HG03135 (cell line): Measurements from ENCODE around the gene NME1.

Source experiments
- ATAC-seq: cut with Tn5 transposase; IDR thresholded peaks from one replicate; pipeline ENCODE4 v1.9.1; 2021; ENCODE audit warnings: mild to moderate bottlenecking, moderate library complexity; ENCODE audit not compliant: unreplicated experiment

The NME1 gene

GRCh38 chr17:51188271-51188833 is 35.0 kb downstream of the NME1 start:
- no peak for ATAC-seq

- no peak for ATAC-seq
These were observed 35.8 kb downstream of the NME1 start for GRCh38 chr17:51189162-51189561.

- no peak for ATAC-seq
These were observed 36.3 kb downstream of the NME1 start for GRCh38 chr17:51189628-51190027.

GRCh38 chr17:51191895-51192294 is 38.5 kb downstream of the NME1 start:
- ATAC-seq, result no peak

GRCh38 chr17:51197754-51198153 is 44.4 kb downstream of the NME1 start:
- ATAC-seq, result no peak

GRCh38 chr17:51200295-51200694 is 46.9 kb downstream of the NME1 start:
- ATAC-seq, result no peak

GRCh38 chr17:51200846-51201245 is 47.5 kb downstream of the NME1 start:
- ATAC-seq, result no peak

- ATAC-seq, result no peak
These were observed 50.5 kb downstream of the NME1 start for GRCh38 chr17:51203838-51204237.
